SK-N-SH (cell line): ENCODE results near the gene HYAL3.

Source experiments
- CHD2 ChIP-seq: fragments of 150-350 bp; IDR thresholded peaks from 2 replicates; pipeline ENCODE4 v1.6.1; 2018; ENCODE audit warnings: low read length; ENCODE audit not compliant: partially characterized antibody
- CTCF ChIP-seq: fragments of 200-600 bp; sonication (generic); IDR thresholded peaks from 2 replicates; pipeline ENCODE4 v1.6.1; 2017; ENCODE audit warnings: antibody characterized with exemption, mild to moderate bottlenecking, moderate library complexity
- ELF1 ChIP-seq: IDR thresholded peaks from 2 replicates; pipeline ENCODE4 v1.4.0; 2012
- EP300 ChIP-seq, 2 experiments: IDR thresholded peaks; 2 replicates each; pipeline versions ENCODE4 v1.4.0 to v1.6.1; 2012; ENCODE audit warnings: borderline replicate concordance in 1 of 2, low read depth in 1 of 2, low read length in 1 of 2
- MXI1 ChIP-seq: IDR thresholded peaks from 2 replicates; pipeline ENCODE4 v1.6.1; 2012; ENCODE audit warnings: mild to moderate bottlenecking, low read depth, low read length, improper control_type of control experiment
- POLR2AphosphoS5 ChIP-seq: IDR thresholded peaks from 2 replicates; pipeline ENCODE4 v1.6.1; 2012; ENCODE audit warnings: low read depth, low read length
- REST ChIP-seq: IDR thresholded peaks from 2 replicates; pipeline ENCODE4 v1.6.1; 2012; ENCODE audit warnings: mild to moderate bottlenecking, low read depth, low read length, moderate library complexity
- SIN3A ChIP-seq: IDR thresholded peaks from 2 replicates; pipeline ENCODE4 v1.6.1; 2012; ENCODE audit warnings: low read depth, mild to moderate bottlenecking, low read length, moderate library complexity, borderline replicate concordance
- TEAD4 ChIP-seq: IDR thresholded peaks from 2 replicates; pipeline ENCODE4 v1.4.0; 2012; ENCODE audit warnings: mild to moderate bottlenecking, borderline replicate concordance; ENCODE audit not compliant: insufficient read depth
- USF1 ChIP-seq: IDR thresholded peaks from 2 replicates; pipeline ENCODE4 v1.4.0; 2012; ENCODE audit warnings: low read depth, borderline replicate concordance

- TF ChIP-seq POLR2AphosphoS5 (no peak), CHD2 (no peak), ELF1 (no peak), CTCF (no peak), REST (no peak), TEAD4 (no peak), MXI1 (no peak), SIN3A (no peak), EP300 (IDR thresholded peaks at IDR 0.05; ENCODE audit: borderline replicate concordance in 1 of 2, low read depth in 1 of 2, low read length in 1 of 2) (no peak), USF1 (no peak)
These were observed 30.3 kb downstream of the HYAL3 start, which contains the start of gene SEMA3B for GRCh38 chr3:50268703-50269451.
